Adrenal gland (tissue), 5 donors: ENCODE measurements around the gene SCG5.

Source experiments
- POLR2A ChIP-seq, 2 donors: fragments of 450-650 bp; IDR thresholded peaks; one replicate each; pipeline ENCODE4 v1.6.1; 2017; ENCODE audit warnings: antibody characterized with exemption in 2 of 2, mild to moderate bottlenecking in 2 of 2, moderate library complexity in 1 of 2
- TF ChIP-seq, protein P1 (sequence below), 6 experiments: fragments of 450-650 bp in 4 of 6; fragments of 200-600 bp in 2 of 6; sonication (generic) in 1 of 6; IDR thresholded peaks; 1 replicate in 5 of 6; 2 replicates in 1 of 6; pipeline versions ENCODE4 v1.5.1 to v1.8.0; 2016 to 2021; ENCODE audit warnings: antibody characterized with exemption in 6 of 6, mild to moderate bottlenecking in 2 of 6, moderate library complexity in 1 of 6
- donor health status: DM: no; HTN: no; CAD: no.

DNA sequence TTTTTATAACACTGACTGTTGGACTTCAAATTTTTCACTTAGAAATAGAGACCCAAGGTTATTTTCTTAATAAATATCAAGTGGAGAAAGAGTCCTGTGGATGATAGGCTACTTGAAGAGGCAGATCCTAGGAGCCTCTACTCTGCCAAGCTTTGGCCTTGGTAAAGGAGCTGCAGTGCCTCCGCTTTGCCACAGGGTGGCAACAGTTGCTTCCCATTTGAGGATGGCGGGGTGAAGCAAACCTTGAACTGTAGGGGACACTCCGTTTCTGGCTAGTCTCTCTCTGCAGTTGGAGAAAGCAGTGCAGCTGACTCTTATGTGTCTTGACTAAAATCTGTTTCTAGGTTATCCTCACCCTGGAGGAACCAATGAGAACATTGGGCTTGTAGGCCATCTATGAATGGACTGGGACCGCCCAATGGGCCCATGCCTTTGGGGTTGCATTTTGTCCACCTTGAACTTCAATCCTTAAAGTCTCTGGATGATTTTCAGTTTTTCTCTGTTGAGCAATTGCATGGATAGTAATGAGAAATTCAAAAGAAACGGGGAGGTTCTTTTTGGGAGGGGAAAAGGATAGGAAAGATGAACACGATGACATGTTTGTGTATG, 9.8 kb downstream of the SCG5 start:
- TF ChIP-seq, protein P1, sequence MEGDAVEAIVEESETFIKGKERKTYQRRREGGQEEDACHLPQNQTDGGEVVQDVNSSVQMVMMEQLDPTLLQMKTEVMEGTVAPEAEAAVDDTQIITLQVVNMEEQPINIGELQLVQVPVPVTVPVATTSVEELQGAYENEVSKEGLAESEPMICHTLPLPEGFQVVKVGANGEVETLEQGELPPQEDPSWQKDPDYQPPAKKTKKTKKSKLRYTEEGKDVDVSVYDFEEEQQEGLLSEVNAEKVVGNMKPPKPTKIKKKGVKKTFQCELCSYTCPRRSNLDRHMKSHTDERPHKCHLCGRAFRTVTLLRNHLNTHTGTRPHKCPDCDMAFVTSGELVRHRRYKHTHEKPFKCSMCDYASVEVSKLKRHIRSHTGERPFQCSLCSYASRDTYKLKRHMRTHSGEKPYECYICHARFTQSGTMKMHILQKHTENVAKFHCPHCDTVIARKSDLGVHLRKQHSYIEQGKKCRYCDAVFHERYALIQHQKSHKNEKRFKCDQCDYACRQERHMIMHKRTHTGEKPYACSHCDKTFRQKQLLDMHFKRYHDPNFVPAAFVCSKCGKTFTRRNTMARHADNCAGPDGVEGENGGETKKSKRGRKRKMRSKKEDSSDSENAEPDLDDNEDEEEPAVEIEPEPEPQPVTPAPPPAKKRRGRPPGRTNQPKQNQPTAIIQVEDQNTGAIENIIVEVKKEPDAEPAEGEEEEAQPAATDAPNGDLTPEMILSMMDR (IDR thresholded peaks at IDR 0.05): peak; percentile 53 to 74 (median 61)
- no peak for TF ChIP-seq POLR2A (IDR thresholded peaks at IDR 0.05)
